ENCODE results near the gene SAMD9. TPM values are rescaled to one million over a fixed set of nuclear protein-coding genes. Genes with fewer than 3 reads are reported as not detected.

Gene SAMD9
- total RNA-seq, 4 donors from 2014 or later = 2.7 to 5.0 (median 3.6) TPM

DNA sequence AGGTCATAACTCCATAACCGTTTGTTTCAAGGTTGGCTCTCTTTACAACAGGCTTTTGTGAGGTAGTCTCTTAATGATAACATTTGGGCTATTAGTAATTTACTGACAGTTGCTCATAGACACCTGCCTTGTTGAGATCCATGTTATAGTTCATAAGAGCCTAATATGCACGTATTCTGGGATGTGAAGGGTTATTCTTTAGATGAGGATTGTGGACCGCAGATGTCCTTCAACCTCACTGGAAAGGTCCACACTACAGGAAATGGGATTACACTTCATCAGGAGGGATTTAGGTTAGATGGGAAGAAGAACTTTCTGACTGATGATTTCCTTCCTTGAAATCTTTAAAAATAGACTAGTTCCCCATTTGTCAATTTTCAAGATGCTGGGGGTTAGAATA lies 62.8 kb downstream of the SAMD9 start:
- H3K9me3 ChIP-seq = no peaks in the 10 kb centered on the region
- H3K4me3 ChIP-seq = no peak overlapping the region
- WGBS = 74% methylated on average over 3 of the region's 3 CpGs
- no peaks in the 10 kb centered on the region for H3K36me3 ChIP-seq
- no peaks in the 10 kb centered on the region for H3K27me3 ChIP-seq
- TF ChIP-seq POLR2A (IDR thresholded peaks at IDR 0.05; ENCODE audit: low read depth) = no peak
- TF ChIP-seq EP300 (IDR thresholded peaks at IDR 0.05) = no peak
- TF ChIP-seq, protein P1, sequence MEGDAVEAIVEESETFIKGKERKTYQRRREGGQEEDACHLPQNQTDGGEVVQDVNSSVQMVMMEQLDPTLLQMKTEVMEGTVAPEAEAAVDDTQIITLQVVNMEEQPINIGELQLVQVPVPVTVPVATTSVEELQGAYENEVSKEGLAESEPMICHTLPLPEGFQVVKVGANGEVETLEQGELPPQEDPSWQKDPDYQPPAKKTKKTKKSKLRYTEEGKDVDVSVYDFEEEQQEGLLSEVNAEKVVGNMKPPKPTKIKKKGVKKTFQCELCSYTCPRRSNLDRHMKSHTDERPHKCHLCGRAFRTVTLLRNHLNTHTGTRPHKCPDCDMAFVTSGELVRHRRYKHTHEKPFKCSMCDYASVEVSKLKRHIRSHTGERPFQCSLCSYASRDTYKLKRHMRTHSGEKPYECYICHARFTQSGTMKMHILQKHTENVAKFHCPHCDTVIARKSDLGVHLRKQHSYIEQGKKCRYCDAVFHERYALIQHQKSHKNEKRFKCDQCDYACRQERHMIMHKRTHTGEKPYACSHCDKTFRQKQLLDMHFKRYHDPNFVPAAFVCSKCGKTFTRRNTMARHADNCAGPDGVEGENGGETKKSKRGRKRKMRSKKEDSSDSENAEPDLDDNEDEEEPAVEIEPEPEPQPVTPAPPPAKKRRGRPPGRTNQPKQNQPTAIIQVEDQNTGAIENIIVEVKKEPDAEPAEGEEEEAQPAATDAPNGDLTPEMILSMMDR (IDR thresholded peaks at IDR 0.05) = no peak
- no peak for TF ChIP-seq POLR2AphosphoS5 (IDR thresholded peaks at IDR 0.05)
- no peak overlapping the region for H3K27ac ChIP-seq (replicated peaks in 1 of 4)
- intact Hi-C loops (cut with DNase I) = loop anchor here (2.0 to 10.0 kb wide), 3 partner anchors 213 to 434 kb away; no protein-coding TSS in a partner anchor
- H3K4me1 ChIP-seq = no peaks in the 10 kb centered on the region
- no peak for DNase-seq (ENCODE audit: extremely low spot score)

DNA sequence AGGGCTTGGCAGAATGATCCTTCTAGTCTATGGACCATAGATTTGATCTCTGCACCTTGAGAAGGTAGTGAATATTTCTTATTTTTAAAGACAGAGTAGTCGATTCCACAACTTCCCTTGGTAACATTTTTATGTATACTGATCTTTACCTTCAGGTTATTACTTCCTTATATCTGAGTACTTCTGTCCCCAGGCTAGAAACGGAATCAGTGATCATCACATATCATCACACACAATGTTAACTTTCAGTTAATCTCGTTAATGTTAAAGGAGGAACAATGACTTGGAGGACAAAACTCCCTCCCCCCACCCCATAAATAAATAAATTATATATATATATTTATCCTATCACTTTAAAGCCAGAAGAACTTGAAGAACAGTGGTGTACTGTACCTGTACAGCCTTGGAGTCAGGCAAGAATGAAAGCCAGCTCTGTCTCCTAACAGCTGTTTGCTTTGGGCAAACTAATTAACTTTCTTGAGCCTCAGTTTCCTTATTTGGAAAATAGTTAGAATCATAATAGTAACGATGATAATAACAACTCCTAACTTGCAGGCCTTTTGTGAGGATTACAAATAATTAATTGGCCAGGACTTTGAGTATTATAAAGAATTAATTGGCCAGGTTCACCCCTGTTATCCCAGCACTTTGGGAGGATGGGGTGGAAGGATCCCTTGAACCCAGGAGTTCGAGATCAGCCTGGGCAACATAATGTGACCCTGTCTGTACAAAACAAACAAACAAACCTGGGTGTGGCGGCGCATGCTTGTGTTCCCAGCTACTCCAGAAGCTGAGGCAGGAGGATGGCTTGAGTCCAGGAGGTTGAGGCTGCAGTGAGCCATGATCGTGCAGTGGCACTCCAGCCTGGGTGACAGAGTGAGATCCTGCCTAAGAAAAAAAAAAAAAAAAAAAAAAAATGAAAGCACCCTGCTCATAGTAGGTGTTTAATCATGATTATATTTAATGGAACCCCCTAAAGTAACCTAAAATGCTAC lies 63.5 kb downstream of the SAMD9 start:
- H3K4me3 ChIP-seq = no peak overlapping the region
- no peak for DNase-seq (ENCODE audit: extremely low spot score)
- no peak overlapping the region for H3K27ac ChIP-seq (replicated peaks in 1 of 4)
- no peaks in the 10 kb centered on the region for H3K27me3 ChIP-seq
- 73% methylated on average over 8 of the region's 8 CpGs for WGBS
- H3K9me3 ChIP-seq = no peaks in the 10 kb centered on the region
- intact Hi-C loops (cut with DNase I) = loop anchor here (2.0 to 10.0 kb wide), 3 partner anchors 212 to 433 kb away; no protein-coding TSS in a partner anchor
- no peaks in the 10 kb centered on the region for H3K4me1 ChIP-seq
- TF ChIP-seq EP300 (IDR thresholded peaks at IDR 0.05) = no peak
- no peak for TF ChIP-seq POLR2A (IDR thresholded peaks at IDR 0.05; ENCODE audit: low read depth)
- TF ChIP-seq POLR2AphosphoS5 (IDR thresholded peaks at IDR 0.05) = no peak
- TF ChIP-seq, protein P1 (IDR thresholded peaks at IDR 0.05) = no peak
- no peaks in the 10 kb centered on the region for H3K36me3 ChIP-seq

- Histone ChIP-seq H3K27ac (replicated peaks in 1 of 4) (no peak overlapping the region), H3K9me3 (no peaks in the 10 kb centered on the region), H3K36me3 (no peaks in the 10 kb centered on the region), H3K4me1 (no peaks in the 10 kb centered on the region), H3K4me3 (no peak overlapping the region), H3K27me3 (no peaks in the 10 kb centered on the region)
- intact Hi-C loops (cut with DNase I) = loop anchor here (5.0 to 10.0 kb wide), 2 partner anchors 211 to 369 kb away; no protein-coding TSS in a partner anchor
- TF ChIP-seq POLR2A (IDR thresholded peaks at IDR 0.05; ENCODE audit: low read depth) = no peak
- TF ChIP-seq POLR2AphosphoS5 (IDR thresholded peaks at IDR 0.05) = no peak
- TF ChIP-seq, protein P1 (IDR thresholded peaks at IDR 0.05) = no peak
- TF ChIP-seq EP300 (IDR thresholded peaks at IDR 0.05) = no peak
- no peak for DNase-seq (ENCODE audit: extremely low spot score)
- WGBS = 69% methylated on average over 5 of the region's 5 CpGs
These were observed 64.4 kb downstream of the SAMD9 start for GRCh38 chr7:93053209-93053948.

DNA sequence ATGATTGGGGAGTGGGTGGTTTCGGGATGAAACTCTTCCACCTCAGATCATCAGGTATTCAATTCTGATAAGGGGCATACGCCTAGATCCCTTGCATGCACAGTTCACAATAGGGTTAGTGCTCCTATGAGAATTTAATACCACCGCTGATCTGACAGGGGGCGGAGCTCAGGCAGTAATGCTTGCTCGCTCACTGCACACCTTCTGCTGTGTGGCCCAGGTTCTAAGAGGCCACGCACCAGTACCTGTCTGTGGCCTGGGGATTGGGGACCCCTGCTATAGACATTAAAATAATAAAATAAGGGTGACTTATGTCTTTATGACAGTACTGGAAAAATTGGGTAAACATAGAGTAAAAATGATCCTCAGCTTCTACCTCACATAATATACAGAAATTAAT lies 66.1 kb downstream of the SAMD9 start:
- Histone ChIP-seq H3K27ac (replicated peaks in 1 of 4) (no peak overlapping the region), H3K36me3 (no peaks in the 10 kb centered on the region), H3K4me3 (no peak overlapping the region), H3K27me3 (no peaks in the 10 kb centered on the region), H3K4me1 (no peaks in the 10 kb centered on the region), H3K9me3 (no peaks in the 10 kb centered on the region)
- DNase-seq (ENCODE audit: extremely low spot score) = no peak
- TF ChIP-seq, protein P1 (IDR thresholded peaks at IDR 0.05) = no peak
- TF ChIP-seq POLR2AphosphoS5 (IDR thresholded peaks at IDR 0.05) (no peak), POLR2A (IDR thresholded peaks at IDR 0.05; ENCODE audit: low read depth) (no peak), EP300 (IDR thresholded peaks at IDR 0.05) (no peak)
- intact Hi-C loops (cut with DNase I) = loop anchor here (5.0 to 10.0 kb wide), 2 partner anchors 209 to 367 kb away; no protein-coding TSS in a partner anchor
- 86% methylated on average over 6 of the region's 6 CpGs for WGBS

Other genes starting within 250 kb of the SAMD9 start
- 1 to 10 TPM; 3.7 to 6.6 (median 5.0) TPM for gene SAMD9L, start 30.4 kb upstream of the SAMD9 start, total RNA-seq
- gene HEPACAM2, start 108.5 kb upstream of the SAMD9 start, total RNA-seq = not detected
- gene VPS50, start 114.4 kb upstream of the SAMD9 start, total RNA-seq = 10 to 100 TPM; 14.8 to 25.7 (median 18.9) TPM